ENCODE data around the gene GRN. TPM values are rescaled to one million over a fixed set of nuclear protein-coding genes. Genes with fewer than 3 reads are reported as not detected.

GRN gene
- total RNA-seq, 1 experiment from 2014 or later = 127 TPM

- DNase-seq = peak; percentile 98
- Histone ChIP-seq H4K20me1 (ENCODE audit: control insufficient read depth, insufficient read depth, insufficient read length) (no peaks in the 10 kb centered on the region), H4K8ac (replicated peaks; ENCODE audit: insufficient read length, low read depth, low read length) (no peak overlapping the region), H2BK15ac (ENCODE audit: low read depth, low read length) (no peak overlapping the region), H3K9ac (ENCODE audit: extremely low read depth, insufficient read length, low read length) (no peak overlapping the region), H2BK20ac (ENCODE audit: low read depth, low read length, poor library complexity, severe bottlenecking) (no peak overlapping the region), H4K5ac (ENCODE audit: insufficient read length, low read depth, low read length) (no peak overlapping the region), H3K4me2 (ENCODE audit: insufficient read depth, insufficient read length, low read length) (peak overlapping the region; percentile 62), H2BK120ac (ENCODE audit: low read depth, low read length, poor library complexity, severe bottlenecking) (no peak overlapping the region), H3K27me3 (ENCODE audit: insufficient read depth, low read length) (peaks cover 14% of the 10 kb centered on the region; the same call in 1 of the 2 replicates), H3K18ac (ENCODE audit: insufficient read length, low read depth, low read length) (peak overlapping the region; percentile 47), H3T11ph (ENCODE audit: low read length) (no peak overlapping the region), H3K79me1 (ENCODE audit: insufficient read depth, low read depth, low read length, poor library complexity, severe bottlenecking) (no peaks in the 10 kb centered on the region), H3K14ac (ENCODE audit: insufficient read depth, low read length) (0 out of 2 replicates have a peak overlapping the region, but pooled peaks have one; percentile 10), H2BK12ac (ENCODE audit: insufficient read length, low read depth, low read length) (no peak overlapping the region), H2AFZ (ENCODE audit: low read length) (no peak overlapping the region), H3K9me3 (ENCODE audit: control insufficient read depth, low read depth, low read length) (no peaks in the 10 kb centered on the region), H2AK5ac (ENCODE audit: insufficient read length, low read length) (no peak overlapping the region), H3K79me2 (ENCODE audit: insufficient read depth, low read length) (no peaks in the 10 kb centered on the region), H2BK5ac (ENCODE audit: insufficient read length, low read length) (no peak overlapping the region), H3K23ac (ENCODE audit: insufficient read length, low read depth, low read length) (no peak overlapping the region), H3K4ac (ENCODE audit: low read depth, low read length) (no peak overlapping the region), H3K27ac (ENCODE audit: insufficient read length, low read depth, low read length) (no peak overlapping the region), H4K91ac (ENCODE audit: insufficient read length, low read depth, low read length) (no peak overlapping the region), H3K4me1 (ENCODE audit: insufficient read depth, low read length) (no peaks in the 10 kb centered on the region; the same call in 1 of the 2 replicates), H3K23me2 (ENCODE audit: insufficient read length, low read depth, low read length, poor library complexity, severe bottlenecking) (peaks cover 16% of the 10 kb centered on the region), H3K56ac (ENCODE audit: insufficient read length, low read depth, low read length) (no peak overlapping the region)
- no peaks in the 10 kb centered on the region for H3K9me3 Mint-ChIP-seq
- H3K27me3 Mint-ChIP-seq (ENCODE audit: low read depth) = peaks cover 55% of the 10 kb centered on the region
- no CpG with 5 or more reads among the region's 68 CpGs for WGBS (ENCODE audit: extremely low coverage, insufficient read length, low lambda C conversion rate)
- H3K4me1 Mint-ChIP-seq = peaks cover 11 to 22% of the 10 kb centered on the region in 2 experiments
- H3K4me3 Mint-ChIP-seq = peak overlapping the region; percentile 68 to 85
- no peak overlapping the region for H3K27ac Mint-ChIP-seq
- TF ChIP-seq CTCF (conservative IDR thresholded peaks at IDR 0.05) = peak; percentile 47; the same call in 2 of the 3 replicates
- no peaks in the 10 kb centered on the region for H3K36me3 Mint-ChIP-seq (ENCODE audit: insufficient read depth in 1 of 3, low read depth in 3 of 3)
These were observed 40.4 kb downstream of the GRN start for GRCh38 chr17:44385287-44386181.

Measured in H9 (cell line).